GM21786 (cell line): ENCODE data around the gene SPOCK1.

Experiments
- ATAC-seq: cut with Tn5 transposase; IDR thresholded peaks from one replicate; pipeline ENCODE4 v1.9.1; 2021; ENCODE audit not compliant: unreplicated experiment

Gene SPOCK1

GRCh38 chr5:137167187-137167586 lies 331.9 kb downstream of the SPOCK1 start:
- no peak for ATAC-seq

- ATAC-seq: no peak
Measured at GRCh38 chr5:137164961-137165360, 334.2 kb downstream of the SPOCK1 start.

DNA sequence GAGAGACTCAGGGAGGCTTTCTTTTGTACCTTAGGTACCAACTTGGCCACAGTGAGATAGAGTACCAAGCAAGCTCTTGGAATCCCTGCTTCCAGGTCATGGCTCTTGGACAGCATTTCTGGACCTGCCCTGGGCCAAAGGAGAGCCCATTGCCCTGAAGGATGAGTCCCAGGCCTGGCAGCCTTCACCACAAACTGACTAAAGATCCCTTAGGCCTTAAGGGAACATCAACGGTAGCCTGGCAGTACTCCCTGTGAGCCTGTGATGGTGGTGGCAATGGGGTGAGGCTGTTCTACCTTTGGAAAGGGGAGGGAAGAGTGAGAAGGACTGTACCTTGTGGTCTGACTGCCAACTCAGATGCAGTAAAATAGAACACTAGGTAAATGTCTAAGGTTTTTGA lies 334.6 kb downstream of the SPOCK1 start:
- ATAC-seq: no peak

DNA sequence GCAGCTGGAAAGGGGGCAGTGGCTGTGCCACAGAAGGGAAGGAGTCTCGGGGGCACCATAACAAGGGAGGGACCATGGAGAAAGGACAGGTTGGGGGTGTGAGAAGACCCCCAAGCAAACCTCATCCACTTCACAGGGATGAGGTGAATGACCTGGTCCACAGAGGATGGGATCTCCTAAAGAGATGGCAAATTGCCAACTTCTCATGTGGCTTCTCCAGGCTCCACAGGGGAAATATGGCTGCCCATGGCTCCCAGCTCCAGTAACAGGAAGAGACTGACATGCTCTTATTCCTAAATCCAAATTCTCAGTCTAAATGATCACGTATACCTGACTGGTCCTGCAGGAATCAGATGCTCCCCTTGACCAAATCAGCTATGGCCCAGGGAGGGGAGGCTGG lies 340.4 kb downstream of the SPOCK1 start:
- no peak for ATAC-seq

DNA sequence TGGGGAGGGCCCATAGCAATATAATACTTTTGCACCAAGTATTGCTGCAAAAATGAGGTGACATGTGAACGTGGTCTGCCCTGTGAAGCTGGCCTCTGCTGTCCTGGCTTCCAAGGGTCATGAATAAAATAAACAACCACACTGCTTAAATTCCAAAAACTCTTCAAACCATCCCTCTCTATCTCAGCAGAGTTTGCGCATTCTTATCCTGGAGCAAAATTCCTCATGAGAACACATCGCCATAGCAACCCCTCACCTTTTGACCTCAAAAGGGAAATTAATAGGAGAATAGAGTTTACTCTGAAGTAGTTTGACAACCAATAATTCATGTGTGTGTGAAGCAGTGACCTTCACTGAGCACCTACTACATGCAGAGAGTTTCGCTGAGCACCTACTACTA lies 342.9 kb downstream of the SPOCK1 start:
- ATAC-seq: no peak

DNA sequence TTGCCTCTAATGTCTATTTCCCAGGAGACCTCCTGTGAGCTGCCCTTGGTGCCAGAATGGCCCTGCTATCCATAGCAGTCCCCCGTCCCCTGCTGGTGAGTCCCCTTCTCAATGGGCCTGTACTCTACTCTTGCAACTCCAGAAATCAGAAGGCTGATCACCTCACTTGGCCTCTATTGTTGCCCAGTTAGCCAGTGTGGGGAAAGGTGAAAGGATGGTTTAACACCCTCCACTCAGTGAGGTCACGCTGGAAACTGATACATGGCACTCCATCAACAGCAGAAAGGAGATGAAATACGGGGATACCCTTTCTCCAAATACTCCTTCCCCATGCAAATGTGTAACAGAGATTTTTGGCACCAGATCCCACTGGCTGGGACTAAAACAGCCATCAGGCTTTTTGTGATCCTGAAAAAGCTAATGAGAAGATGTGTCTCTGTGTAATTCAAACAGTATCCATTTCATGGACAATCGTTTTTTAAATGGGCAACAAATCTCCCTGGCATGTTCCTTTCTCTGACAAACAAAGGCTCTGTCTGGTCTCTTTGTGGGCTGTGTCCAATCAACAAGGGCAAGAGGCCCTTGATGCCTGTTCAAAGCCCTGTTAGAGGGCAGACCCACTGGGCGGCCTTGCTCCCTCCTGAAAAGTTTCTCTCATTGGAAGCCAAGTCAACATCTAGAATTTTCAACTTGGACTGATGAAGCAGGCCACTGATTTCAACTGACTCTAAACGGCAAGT lies 343.7 kb downstream of the SPOCK1 start:
- ATAC-seq: no peak

DNA sequence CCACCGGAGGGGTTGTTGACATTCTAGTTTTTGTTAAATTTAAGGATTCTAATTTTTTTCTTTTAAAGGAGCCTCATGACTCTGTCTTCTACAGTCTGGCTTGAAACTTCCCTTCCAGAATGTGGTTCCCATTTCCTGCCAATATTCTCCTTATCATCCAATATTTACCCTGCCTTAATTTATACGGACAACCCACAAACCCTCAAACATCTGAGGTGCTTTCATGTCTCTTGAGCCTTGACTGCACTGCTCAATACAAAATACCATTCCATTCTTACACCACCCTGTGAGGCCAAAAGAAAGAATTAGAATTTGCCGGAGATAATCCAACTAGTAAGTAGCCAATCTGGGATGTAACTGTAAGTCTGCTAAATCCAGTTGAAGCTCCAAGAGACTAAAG lies 346.5 kb downstream of the SPOCK1 start:
- ATAC-seq: no peak

- no peak for ATAC-seq
Measured at GRCh38 chr5:137148655-137149054, 350.5 kb downstream of the SPOCK1 start.

DNA sequence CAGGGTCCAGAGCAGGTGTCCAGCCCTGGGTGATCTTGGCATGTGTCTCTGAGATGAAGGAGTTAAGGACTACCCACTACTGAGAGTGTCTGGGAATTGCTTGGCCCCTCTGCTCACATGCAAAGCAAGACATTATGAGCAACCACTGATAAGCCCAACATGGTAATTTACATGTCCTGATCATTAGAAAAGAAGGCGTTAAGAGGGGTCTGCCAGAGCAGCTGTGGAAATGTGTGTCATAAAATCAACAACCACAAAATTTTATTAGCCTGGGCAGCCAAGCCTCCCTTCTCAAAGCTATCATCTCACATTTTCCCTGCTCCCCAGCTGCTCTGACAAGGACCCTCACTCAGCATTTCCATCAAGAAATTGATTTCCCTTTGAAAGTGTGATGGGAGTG lies 351.0 kb downstream of the SPOCK1 start:
- ATAC-seq: no peak

GRCh38 chr5:137147346-137147745 lies 351.8 kb downstream of the SPOCK1 start:
- no peak for ATAC-seq

DNA sequence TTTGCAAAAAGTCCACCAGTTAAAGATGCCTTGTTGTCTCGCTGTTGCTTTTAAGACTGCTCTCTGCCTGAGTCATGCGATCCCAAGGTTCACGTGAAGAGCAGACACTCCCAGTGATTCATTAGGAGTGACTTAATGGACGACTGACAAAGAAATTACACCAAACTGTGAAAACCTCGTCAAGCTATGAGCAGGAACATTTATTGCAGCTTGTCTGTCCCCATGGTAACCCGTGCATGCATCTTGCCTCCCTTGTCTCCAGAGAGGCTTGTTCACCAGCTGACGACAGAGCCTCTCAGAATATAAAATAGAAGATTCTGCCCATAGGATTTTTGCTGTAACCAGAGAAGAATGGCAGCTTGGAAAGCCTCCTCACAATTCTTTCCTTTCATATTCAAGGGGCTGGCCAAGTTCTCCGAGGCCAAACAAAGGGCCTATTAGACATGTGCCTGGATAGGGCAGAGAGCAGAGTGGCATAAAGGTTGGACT lies 352.7 kb downstream of the SPOCK1 start:
- no peak for ATAC-seq

GRCh38 chr5:137145721-137146120 lies 353.4 kb downstream of the SPOCK1 start:
- ATAC-seq: no peak

DNA sequence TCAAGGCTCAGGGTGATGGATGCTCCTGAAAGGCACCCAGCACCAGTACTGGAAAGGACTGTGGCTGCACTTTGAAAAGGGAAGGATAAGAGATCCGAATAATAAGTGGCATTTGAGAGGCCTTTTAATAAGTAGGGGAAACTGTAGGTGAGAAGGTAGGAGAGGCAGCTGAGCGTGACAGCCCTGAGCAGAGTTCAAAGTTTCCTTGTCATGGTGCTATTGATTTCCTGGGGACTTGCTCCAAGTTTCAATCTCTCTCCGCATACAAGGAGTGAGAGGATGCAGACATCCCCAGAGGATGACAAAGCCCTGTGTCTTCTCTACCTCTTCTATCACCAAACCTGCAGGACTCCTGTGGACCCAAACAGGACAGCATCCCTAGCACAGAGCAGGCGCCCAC lies 354.5 kb downstream of the SPOCK1 start:
- no peak for ATAC-seq

DNA sequence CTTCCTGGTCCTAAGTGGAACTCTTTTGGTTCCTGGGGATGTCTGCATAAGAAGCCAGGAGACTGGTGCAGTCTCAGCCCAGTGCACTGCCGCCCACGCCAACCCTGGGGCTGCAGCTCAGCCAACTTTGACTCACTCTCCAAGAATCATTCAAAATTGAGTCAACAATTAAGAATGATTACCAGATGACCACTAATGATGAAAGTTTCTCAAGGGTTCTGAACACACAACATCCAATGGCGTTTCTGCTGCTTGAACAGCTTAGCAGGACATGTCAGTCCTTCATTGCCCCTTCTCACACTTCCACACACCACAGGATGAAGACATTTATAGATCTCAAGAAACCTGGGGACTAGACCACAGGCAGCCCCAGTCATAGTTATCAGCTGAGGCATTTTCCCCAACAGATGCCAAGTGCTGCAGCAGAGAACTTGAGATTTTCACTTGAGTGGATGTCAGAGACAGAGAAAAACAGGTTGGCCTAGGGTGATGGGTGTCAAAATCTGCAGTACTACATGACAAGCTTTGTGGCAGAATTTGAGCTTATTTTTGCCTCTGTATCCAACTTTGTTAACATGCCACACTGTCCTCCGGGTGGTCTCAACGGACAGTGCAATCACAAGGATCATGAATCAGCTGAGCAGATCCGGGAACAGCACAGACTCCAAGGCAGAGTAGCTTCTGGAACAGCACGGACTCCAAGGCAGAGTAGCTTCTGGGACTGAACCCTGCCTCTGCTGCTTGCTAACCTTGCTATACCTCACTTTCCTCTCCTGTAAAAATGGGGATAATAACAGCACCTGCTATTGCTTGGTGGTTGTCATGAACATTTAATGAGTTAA lies 356.1 kb downstream of the SPOCK1 start:
- ATAC-seq: peak; percentile 54

DNA sequence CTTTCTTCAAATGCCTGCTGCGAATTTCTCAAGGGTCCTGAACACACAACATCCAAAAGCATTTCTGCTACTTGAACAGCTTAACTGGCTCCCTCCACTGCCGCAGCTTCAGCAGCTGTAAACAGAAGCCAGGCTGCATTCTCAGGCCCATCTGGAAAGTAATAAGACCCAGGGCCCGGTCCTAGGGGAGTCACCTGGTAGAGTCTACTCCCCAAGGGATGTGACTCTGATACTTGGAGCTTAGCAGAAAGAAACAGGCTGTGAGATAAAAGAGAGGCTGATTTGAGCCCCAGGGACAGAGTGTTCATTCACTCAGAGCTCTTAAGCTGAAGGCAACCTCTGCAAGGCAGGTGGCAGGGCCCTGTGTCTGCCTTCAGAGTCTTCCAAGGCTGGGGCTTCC lies 356.8 kb downstream of the SPOCK1 start:
- peak; percentile 40 for ATAC-seq

DNA sequence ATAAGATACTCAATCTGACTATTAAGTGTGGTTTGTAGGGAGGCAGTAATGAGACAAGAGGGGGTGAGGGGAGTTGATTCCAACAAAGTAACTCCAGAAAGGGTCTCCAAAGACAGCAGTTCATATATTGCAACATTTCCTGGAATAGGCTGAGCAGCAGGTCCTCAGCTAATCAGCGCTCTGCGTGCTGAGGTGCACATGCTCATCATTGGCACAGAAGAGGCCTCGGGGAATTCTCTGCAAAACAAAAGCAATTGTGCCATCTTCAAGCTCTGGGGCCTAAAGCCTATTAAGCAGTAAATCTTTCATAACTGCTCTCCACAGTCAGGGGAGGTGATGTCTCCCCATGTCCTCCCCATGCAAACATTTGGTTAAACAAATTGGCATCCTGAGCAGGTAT lies 357.3 kb downstream of the SPOCK1 start:
- no peak for ATAC-seq

DNA sequence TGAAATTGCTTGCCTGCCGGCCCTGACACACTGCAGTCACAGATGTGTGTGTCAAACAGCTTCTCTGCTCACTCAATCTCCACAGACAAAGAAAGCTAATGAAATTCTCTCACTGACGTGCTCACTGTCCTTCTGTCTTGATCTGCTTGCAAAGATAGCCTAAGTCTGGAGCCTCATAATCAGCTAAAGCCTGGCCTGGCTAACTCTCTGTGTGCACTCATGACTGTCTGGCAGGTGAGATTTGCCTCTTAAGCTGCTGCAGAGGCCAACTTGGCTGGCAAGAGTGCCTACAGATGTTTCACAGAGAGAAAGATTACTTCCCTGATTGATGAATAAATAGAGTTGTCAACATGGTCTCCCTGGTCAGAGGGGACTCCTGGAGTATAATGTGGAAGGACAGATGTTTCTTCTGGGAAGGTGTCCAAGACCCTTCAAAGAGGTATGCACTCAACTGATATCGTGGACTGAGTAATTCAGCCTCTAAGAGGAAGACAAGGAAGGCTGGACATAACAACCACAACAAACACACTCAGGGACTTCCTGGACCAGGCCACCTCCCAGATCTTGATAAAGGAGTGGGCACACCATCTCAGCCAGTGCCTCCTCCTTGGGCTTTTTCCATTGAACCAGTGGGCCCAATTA lies 362.0 kb downstream of the SPOCK1 start:
- ATAC-seq: no peak

DNA sequence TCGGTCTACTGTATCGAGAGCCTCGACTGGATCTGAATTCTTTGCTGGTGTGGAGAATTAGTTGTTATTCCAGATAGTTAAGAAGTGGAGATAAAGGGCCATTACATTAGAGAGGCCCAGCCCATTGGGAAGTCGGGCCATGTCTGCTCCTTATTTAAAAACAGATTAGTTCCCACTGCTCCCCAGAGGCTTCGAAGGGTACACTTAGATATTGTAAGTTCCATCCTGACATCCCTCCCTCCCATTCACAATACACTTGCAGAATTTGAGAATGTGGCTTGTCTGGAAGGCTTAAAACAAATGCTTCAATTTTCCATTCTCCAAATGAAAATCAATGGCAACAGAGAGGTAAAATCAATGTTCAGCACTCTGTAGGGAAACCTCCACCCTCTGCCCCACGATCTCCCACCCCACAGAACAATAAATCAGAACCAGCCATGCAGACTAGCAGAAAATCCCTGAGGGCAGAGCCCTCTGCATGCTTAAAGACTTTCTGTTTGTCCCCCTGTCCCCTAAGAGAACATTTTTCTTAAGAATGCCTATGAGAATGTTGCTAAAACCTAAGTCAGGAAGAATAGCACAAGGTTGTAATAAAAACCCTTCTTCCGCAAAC lies 364.1 kb downstream of the SPOCK1 start:
- no peak for ATAC-seq

DNA sequence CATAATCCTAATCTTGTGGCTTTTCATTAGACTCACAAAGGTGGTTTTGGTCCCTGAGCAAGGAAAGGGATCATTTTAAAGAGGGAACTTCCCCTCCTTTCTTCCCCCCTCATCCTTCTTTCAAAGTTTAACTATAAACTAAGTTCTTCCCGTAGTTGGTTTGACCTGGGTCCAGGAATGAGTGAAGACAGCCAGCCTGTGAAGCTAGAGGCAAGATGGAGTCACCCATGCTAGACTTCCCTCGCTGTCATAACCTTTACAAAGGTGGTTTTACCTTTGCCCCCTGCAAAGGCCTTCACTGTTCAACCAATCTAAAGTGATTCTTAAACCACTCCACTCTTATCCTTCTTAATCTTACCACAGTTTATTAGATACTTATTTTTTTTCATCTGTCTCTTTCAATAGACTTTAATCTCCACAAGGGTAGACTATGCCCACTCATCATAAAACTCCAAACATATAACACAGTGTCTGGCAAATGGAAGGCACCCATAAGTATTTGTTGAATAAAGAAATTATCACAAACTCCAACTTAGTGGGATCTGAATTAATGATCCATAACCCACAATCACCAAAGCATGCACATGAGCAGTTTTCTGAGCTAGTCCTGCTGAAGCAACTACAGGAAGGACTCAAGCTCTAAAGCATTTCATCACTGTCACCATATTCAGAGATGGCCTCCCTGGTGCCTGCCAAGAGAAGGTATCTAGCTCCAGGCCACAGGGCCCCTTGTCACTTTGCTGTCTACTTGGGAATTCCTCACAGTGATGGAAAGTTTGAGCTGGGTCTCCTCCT lies 369.0 kb downstream of the SPOCK1 start:
- no peak for ATAC-seq

DNA sequence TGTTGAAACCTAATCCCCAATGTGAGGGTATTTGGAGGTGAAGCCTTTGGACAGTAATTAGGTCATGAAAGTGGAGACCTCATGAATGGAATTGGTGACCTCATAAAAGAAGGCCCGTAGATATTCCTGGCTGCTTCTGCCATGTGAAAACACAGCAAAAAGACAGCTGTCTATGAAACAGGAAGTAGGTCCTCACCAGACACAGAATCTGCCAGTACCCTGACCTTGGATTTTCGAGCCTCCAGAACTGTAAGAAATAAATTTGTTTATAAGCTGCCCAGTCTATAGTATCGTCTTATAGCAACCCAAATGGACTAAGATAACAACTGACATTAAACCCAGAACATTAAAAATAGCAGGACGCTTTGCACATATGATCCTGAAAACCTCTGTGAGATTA lies 371.1 kb downstream of the SPOCK1 start:
- ATAC-seq: no peak

GRCh38 chr5:137126829-137127228 lies 372.3 kb downstream of the SPOCK1 start:
- ATAC-seq: no peak
